Heart right ventricle (tissue), 16 donors: ENCODE measurements around the gene OR1I1. TPM values are rescaled to one million over a fixed set of nuclear protein-coding genes. Genes with fewer than 3 reads are reported as not detected.
"Not testable (repeated sequence)": the region's sequence is repeated elsewhere in the genome, so short reads cannot be mapped to it uniquely, and the experiment has no call there.

ENCODE experiments used
- ATAC-seq, 8 donors: fragments of 200-7000 bp; cut with Tn5 transposase; one replicate each; pipeline ENCODE4 v1.9.1; 2020; ENCODE audit warnings: mild to moderate bottlenecking in 8 of 8, moderate library complexity in 8 of 8, moderate number of reproducible peaks in 1 of 8
- DNase-seq, 2 donors: peaks; one replicate each; pipeline ENCODE4 v3.0.0-alpha.2; 2020
- H3K27ac ChIP-seq, 10 donors: fragments of 200-600 bp; sonication (generic) in 2 of 10; one replicate each; pipeline versions ENCODE4 v1.5.0 to v1.8.0; 2020 to 2022; ENCODE audit warnings: mild to moderate bottlenecking in 3 of 10
- H3K27me3 ChIP-seq, 7 donors: fragments of 200-600 bp; one replicate each; pipeline ENCODE4 v1.8.0; 2021 to 2022; ENCODE audit warnings: mild to moderate bottlenecking in 2 of 7
- H3K36me3 ChIP-seq, 9 donors: fragments of 200-600 bp; sonication (generic) in 1 of 9; one replicate each; pipeline versions ENCODE4 v1.5.0 to v1.8.0; 2020 to 2022; ENCODE audit warnings: mild to moderate bottlenecking in 2 of 9
- H3K4me1 ChIP-seq, 9 donors: fragments of 200-600 bp; sonication (generic) in 1 of 9; one replicate each; pipeline versions ENCODE4 v1.5.0 to v1.8.0; 2020 to 2022; ENCODE audit warnings: mild to moderate bottlenecking in 4 of 9
- H3K4me3 ChIP-seq, 10 donors: fragments of 200-600 bp; sonication (generic) in 2 of 10; one replicate each; pipeline versions ENCODE4 v1.5.0 to v1.8.0; 2020 to 2022; ENCODE audit warnings: mild to moderate bottlenecking in 7 of 10, moderate library complexity in 2 of 10
- H3K9me3 ChIP-seq, 11 donors: fragments of 200-600 bp in 10 of 11; sonication (generic) in 2 of 11; one replicate each; pipeline versions ENCODE4 v1.5.0 to v1.8.0; 2013 to 2022; ENCODE audit warnings: mild to moderate bottlenecking in 2 of 11, control low read depth in 1 of 11, moderate library complexity in 1 of 11
- CTCF ChIP-seq, 9 donors: fragments of 200-600 bp; sonication (generic) in 2 of 9; IDR thresholded peaks; one replicate each; pipeline versions ENCODE4 v1.5.0 to v1.8.0; 2021 to 2022; ENCODE audit warnings: antibody characterized with exemption in 9 of 9, mild to moderate bottlenecking in 5 of 9, moderate library complexity in 1 of 9
- WGBS, 2 donors: extraction: QIAGEN DNeasy Blood & Tissue Kit; methylation state at CpG; one replicate each; pipeline ENCODE4 v1.1.7; 2013; ENCODE audit warnings: inconsistent platforms in 1 of 2; 5-methylcytosine and 5-hydroxymethylcytosine counted together
- intact Hi-C, 10 donors: fragments of 100-400 bp; cut with DNase I; formaldehyde crosslinking; loops; one replicate each; pipeline versions ENCODE4 v1.11.1 to v1.14.2; 2022
- polyA plus RNA-seq, 2 donors: library from polyadenylated mRNA; stranded (reverse); fragments of 200-250 nt; gene quantifications; one replicate each; pipeline ENCODE4 v1.2.3, GENCODE V29; 2013
- total RNA-seq, 10 donors: library from RNA; stranded (reverse); fragmentation: NEBNext Ultra II Directional in 3 of 10; extraction: Animal tissue kit (Norgen Biotek cat#: 25700) in 3 of 10; gene quantifications; one replicate each; pipeline versions ENCODE4 v1.2.1 to v1.2.4, GENCODE V29; 2021 to 2023
- donor health status: Arrhythmogenic right ventricular cardiomyopathy.
- donor health status: ischemic (EF 13 %, LVEDD 7.1; RV severe dilation, severe dysfunction).
- donor health status: healthy with polysubstance abuse.
- donor health status: DM: no; HTN: yes; CAD: no.
- donor health status: DM: no; HTN: no; CAD: no.
- donor health status: ischemic (EF 25% LVEDD 6.9; RV normal size, moderate dysfunction).
- donor health status: ischemic (EF 25% LVEDD 5.7; RV mildly dilated, moderate dysfunction).
- donor health status: healthy.
- donor health status: DM: yes; HTN: yes; CAD: no.
- donor health status: Ischemic cardiomyopathy.
- donor health status: ischemic (EF 35%, LVEDD 5.7; RV mildly dilated, moderate dysfunction).
- donor health status: nonischemic (EF 11% LVEDD 7.7; RV severe dilation, severe dysfunction).
- donor health status: DM: yes; HTN: yes; CAD: no.
- donor health status: PGD.
- donor health status: ischemic (EF 29% LVEDD 5.4; RV normal size, mild dysfunction).
- donor health status: nonischemic (EF 23%, LVEDD 6.1; RV moderate dilation, normal function).

OR1I1 gene
- total and polyA plus RNA-seq, 12 donors: not detected

- H3K9me3 ChIP-seq: no peaks in the 10 kb centered on the region
Observed at GRCh38 chr19:15072930-15073647, 8.9 kb upstream of the OR1I1 start.

GRCh38 chr19:15074371-15074770, 7.6 kb upstream of the OR1I1 start:
- Histone ChIP-seq H3K9me3 (no peaks in the 10 kb centered on the region), H3K27me3 (peaks cover 0 to 50% (median 24%) of the 10 kb centered on the region in 7 donors), H3K27ac (no peak overlapping the region), H3K4me3 (no peak overlapping the region), H3K36me3 (no peaks in the 10 kb centered on the region), H3K4me1 (no peaks in the 10 kb centered on the region)
- intact Hi-C loops: no loop called here
- WGBS, 2 donors: 60 to 66% methylated on average over 2 of the region's 2 CpGs
- ATAC-seq (no peak), DNase-seq (no peak)
- TF ChIP-seq CTCF (IDR thresholded peaks at IDR 0.05): no peak

More at GRCh38 chr19:15072930-15073647, 8.9 kb upstream of the OR1I1 start:
- 55 to 60% methylated on average over 23 of the region's 23 CpGs for WGBS, 2 donors
- H3K4me1 ChIP-seq: no peaks in the 10 kb centered on the region
- H3K4me3 ChIP-seq: no peak overlapping the region
- no peaks in the 10 kb centered on the region for H3K36me3 ChIP-seq
- H3K27ac ChIP-seq: no peak overlapping the region
- TF ChIP-seq CTCF (IDR thresholded peaks at IDR 0.05): no peak
- H3K27me3 ChIP-seq: peaks cover 0 to 51% (median 24%) of the 10 kb centered on the region in 7 donors
- no peak for DNase-seq
- intact Hi-C loops: no loop called here
- no peak for ATAC-seq

GRCh38 chr19:15075806-15076205, 6.2 kb upstream of the OR1I1 start:
- Histone ChIP-seq H3K4me3 (no peak overlapping the region), H3K9me3 (no peaks in the 10 kb centered on the region), H3K36me3 (no peaks in the 10 kb centered on the region), H3K4me1 (no peaks in the 10 kb centered on the region), H3K27ac (no peak overlapping the region), H3K27me3 (peaks cover 0 to 54% (median 26%) of the 10 kb centered on the region in 7 donors)
- ATAC-seq: no peak
- no peak for TF ChIP-seq CTCF (IDR thresholded peaks at IDR 0.05)
- no peak for DNase-seq
- intact Hi-C loops: no loop called here
- WGBS, 2 donors: 74 to 78% methylated on average over 4 of the region's 4 CpGs

GRCh38 chr19:15080002-15080401, 2.0 kb upstream of the OR1I1 start:
- H3K27me3 ChIP-seq: peaks cover 0 to 78% (median 48%) of the 10 kb centered on the region in 7 donors

GRCh38 chr19:15087182-15087581, 5.2 kb downstream of the OR1I1 start:
- intact Hi-C loops: loop anchor here in 1 of 10 donors (5.0 kb wide), 1 partner anchor 470 kb away; no protein-coding TSS in a partner anchor

More at GRCh38 chr19:15080002-15080401, 2.0 kb upstream of the OR1I1 start:
- intact Hi-C loops, H3K9me3 ChIP-seq, ATAC-seq, DNase-seq, H3K36me3 ChIP-seq, H3K27ac ChIP-seq, H3K4me3 ChIP-seq, H3K4me1 ChIP-seq: not testable (repeated sequence)
- 57% methylated on average over 4 of the region's 4 CpGs for WGBS, 2 donors

More at GRCh38 chr19:15087182-15087581, 5.2 kb downstream of the OR1I1 start:
- Histone ChIP-seq H3K36me3 (no peaks in the 10 kb centered on the region), H3K27ac (no peak overlapping the region), H3K4me3 (no peak overlapping the region), H3K27me3 (peaks cover 0 to 60% (median 38%) of the 10 kb centered on the region in 7 donors), H3K4me1 (peaks cover 0 to 3% (median 0%) of the 10 kb centered on the region in 9 donors), H3K9me3 (no peaks in the 10 kb centered on the region)
- no peak for ATAC-seq
- no peak for DNase-seq
- 80 to 81% methylated on average over 11 of the region's 11 CpGs for WGBS, 2 donors
- TF ChIP-seq CTCF (IDR thresholded peaks at IDR 0.05): no peak
